K562 (cell line): ENCODE measurements around the gene CTRL. TPM values are rescaled to one million over a fixed set of nuclear protein-coding genes. Genes with fewer than 3 reads are reported as not detected.

Experiments used
- ARNT ChIP-seq, 2 experiments: fragments of 450-650 bp; IDR thresholded peaks; 2 replicates each; pipeline ENCODE4 v1.6.1; 2016; ENCODE audit warnings: mild to moderate bottlenecking in 1 of 2
- NFYB ChIP-seq: IDR thresholded peaks from 2 replicates; pipeline ENCODE4 v1.6.1; 2011; ENCODE audit warnings: mild to moderate bottlenecking, moderate library complexity; ENCODE audit not compliant: insufficient read length; ENCODE audit errors: extremely low read depth
- PHF20 ChIP-seq: fragments of 450-650 bp; IDR thresholded peaks from 2 replicates; pipeline ENCODE4 v1.6.1; 2018; ENCODE audit not compliant: partially characterized antibody
- TRIM24 ChIP-seq, 2 experiments: fragments of 450-650 bp; IDR thresholded peaks; 2 replicates each; pipeline ENCODE4 v1.6.1; 2016
- ZC3H11A ChIP-seq: IDR thresholded peaks from 2 replicates; pipeline ENCODE4 v1.6.1; 2012; ENCODE audit warnings: low read depth, low read length, improper control_type of control experiment
- ZNF134 ChIP-seq: fragments of 250-450 bp; sonication (Bioruptor Pico); conservative IDR thresholded peaks from 2 replicates; pipeline ENCODE4 v1.4.0; 2020
- ZNF232 ChIP-seq: sonication (generic); formaldehyde crosslinking; IDR thresholded peaks from 2 replicates; pipeline ENCODE4 v1.8.0; 2022; ENCODE audit warnings: mild to moderate bottlenecking, missing genetic modification reagents
- ZNF57 ChIP-seq: fragments of 450-650 bp; formaldehyde crosslinking; IDR thresholded peaks from 2 replicates; pipeline ENCODE4 v1.4.0; 2020; ENCODE audit warnings: mild to moderate bottlenecking, moderate library complexity
- polyA plus RNA-seq, 8 experiments: library from polyadenylated mRNA; depleted of rRNA in 4 of 8; stranded (reverse) in 5 of 8; unstranded in 3 of 8; fragments of >200 nt; fragmentation: Nextera tagmentation in 2 of 8; fragmentation: Illumina TruSeq in 1 of 8; extraction: Ambion mirVana in 2 of 8; extraction: Trizol in 1 of 8; gene quantifications; 2 replicates each; pipeline versions ENCODE4 v1.2.1 to v1.2.3, GENCODE V29; 2011 to 2014; ENCODE audit warnings: inconsistent platforms in 1 of 8, missing spikeins in 1 of 8
- total RNA-seq, 7 experiments: library from RNA; depleted of rRNA in 6 of 7; stranded (reverse); fragments of >200 nt in 6 of 7; fragmentation: Illumina TruSeq in 2 of 7; extraction: Trizol in 2 of 7; gene quantifications; 2 replicates each; pipeline versions ENCODE4 v1.2.1 to v1.2.3, GENCODE V29; 2011 to 2021; ENCODE audit warnings: low replicate concordance in 1 of 7
- TF ChIP-seq, protein P1 (sequence below): fragments of 450-650 bp; formaldehyde crosslinking; IDR thresholded peaks from 2 replicates; pipeline ENCODE4 v1.4.0; 2020; ENCODE audit warnings: mild to moderate bottlenecking, moderate library complexity
- TF ChIP-seq, protein P2 (sequence below): fragments of 450-650 bp; IDR thresholded peaks from 2 replicates; pipeline ENCODE4 v1.6.1; 2016; ENCODE audit warnings: antibody characterized with exemption

Gene CTRL
- total and polyA plus RNA-seq, 9 of the 15 experiments (the other 6 are each of a cell fraction or from before 2014, with no cell fraction given): 1.4 to 5.6 (median 2.5) TPM

DNA sequence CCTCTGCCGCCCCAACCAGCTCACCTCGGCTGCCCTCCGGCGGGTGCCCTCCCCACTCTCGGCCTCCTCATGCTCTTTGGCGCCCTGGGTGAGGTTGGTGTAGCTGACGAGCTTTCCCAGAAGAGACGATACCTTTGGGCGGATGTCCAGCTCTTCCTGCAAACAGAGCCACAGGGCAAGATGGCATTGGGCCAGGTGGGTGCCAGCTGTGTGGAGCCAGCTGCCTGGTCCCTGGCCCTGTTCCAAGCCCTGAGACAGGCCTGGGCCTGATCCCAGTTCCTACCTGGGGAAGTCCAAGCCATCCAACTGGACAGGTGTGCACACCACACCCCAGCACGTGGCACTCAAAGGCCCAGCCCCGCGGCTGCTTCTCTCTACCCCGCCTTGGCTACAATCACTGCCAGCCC, 29.9 kb upstream of the CTRL start (continued):
- TF ChIP-seq ZNF57 (no peak), ZC3H11A (no peak), PHF20 (no peak), ZNF134 (CRISPR knock-in tag) (no peak), TRIM24 (IDR thresholded peaks at IDR 0.05) (no peak), ZNF232 (CRISPR knock-in tag) (no peak), NFYB (no peak), ARNT (IDR thresholded peaks at IDR 0.05) (no peak)
- TF ChIP-seq, protein P1, sequence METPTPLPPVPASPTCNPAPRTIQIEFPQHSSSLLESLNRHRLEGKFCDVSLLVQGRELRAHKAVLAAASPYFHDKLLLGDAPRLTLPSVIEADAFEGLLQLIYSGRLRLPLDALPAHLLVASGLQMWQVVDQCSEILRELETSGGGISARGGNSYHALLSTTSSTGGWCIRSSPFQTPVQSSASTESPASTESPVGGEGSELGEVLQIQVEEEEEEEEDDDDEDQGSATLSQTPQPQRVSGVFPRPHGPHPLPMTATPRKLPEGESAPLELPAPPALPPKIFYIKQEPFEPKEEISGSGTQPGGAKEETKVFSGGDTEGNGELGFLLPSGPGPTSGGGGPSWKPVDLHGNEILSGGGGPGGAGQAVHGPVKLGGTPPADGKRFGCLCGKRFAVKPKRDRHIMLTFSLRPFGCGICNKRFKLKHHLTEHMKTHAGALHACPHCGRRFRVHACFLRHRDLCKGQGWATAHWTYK (CRISPR knock-in tag): no peak
- TF ChIP-seq, protein P2, sequence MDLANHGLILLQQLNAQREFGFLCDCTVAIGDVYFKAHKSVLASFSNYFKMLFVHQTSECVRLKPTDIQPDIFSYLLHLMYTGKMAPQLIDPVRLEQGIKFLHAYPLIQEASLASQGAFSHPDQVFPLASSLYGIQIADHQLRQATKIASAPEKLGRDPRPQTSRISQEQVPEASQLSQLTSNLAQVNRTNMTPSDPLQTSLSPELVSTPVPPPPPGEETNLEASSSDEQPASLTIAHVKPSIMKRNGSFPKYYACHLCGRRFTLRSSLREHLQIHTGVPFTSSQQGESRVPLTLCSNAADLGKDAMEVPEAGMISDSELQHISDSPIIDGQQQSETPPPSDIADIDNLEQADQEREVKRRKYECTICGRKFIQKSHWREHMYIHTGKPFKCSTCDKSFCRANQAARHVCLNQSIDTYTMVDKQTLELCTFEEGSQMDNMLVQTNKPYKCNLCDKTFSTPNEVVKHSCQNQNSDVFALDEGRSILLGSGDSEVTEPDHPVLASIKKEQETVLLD: no peak
